ENCODE data around the gene LRRC36.
A peak's percentile ranks its signal among the peaks of the same experiment; 100 is the strongest.

Gene LRRC36

GRCh38 chr16:67291461-67291860, 35.2 kb upstream of the LRRC36 start:
- H3K27ac ChIP-seq, result no peak overlapping the region
- no peak for DNase-seq (ENCODE audit: low read depth, low spot score)

- DNase-seq (ENCODE audit: low read depth, low spot score), result no peak
- H3K27ac ChIP-seq, result no peak overlapping the region
Measured at GRCh38 chr16:67294171-67294757, 32.4 kb upstream of the LRRC36 start.

GRCh38 chr16:67294938-67295361, 31.7 kb upstream of the LRRC36 start:
- H3K27ac ChIP-seq, result no peak overlapping the region
- DNase-seq (ENCODE audit: low read depth, low spot score), result no peak

GRCh38 chr16:67296420-67296819, 30.2 kb upstream of the LRRC36 start:
- H3K27ac ChIP-seq, result no peak overlapping the region
- no peak for DNase-seq (ENCODE audit: low read depth, low spot score)

GRCh38 chr16:67298277-67298676, 28.3 kb upstream of the LRRC36 start:
- no peak overlapping the region for H3K27ac ChIP-seq

GRCh38 chr16:67299269-67299668, 27.3 kb upstream of the LRRC36 start:
- no peak overlapping the region for H3K27ac ChIP-seq
- DNase-seq (ENCODE audit: low read depth, low spot score), result no peak

More at GRCh38 chr16:67298277-67298676, 28.3 kb upstream of the LRRC36 start:
- no peak for DNase-seq (ENCODE audit: low read depth, low spot score)

- no peak for DNase-seq (ENCODE audit: low read depth, low spot score)
- H3K27ac ChIP-seq, result no peak overlapping the region
Measured at GRCh38 chr16:67301080-67301782, 25.4 kb upstream of the LRRC36 start.

GRCh38 chr16:67302076-67302475, 24.5 kb upstream of the LRRC36 start:
- H3K27ac ChIP-seq, result no peak overlapping the region
- no peak for DNase-seq (ENCODE audit: low read depth, low spot score)

GRCh38 chr16:67302970-67303369, 23.6 kb upstream of the LRRC36 start:
- H3K27ac ChIP-seq, result no peak overlapping the region
- no peak for DNase-seq (ENCODE audit: low read depth, low spot score)

- DNase-seq (ENCODE audit: low read depth, low spot score), result no peak
- H3K27ac ChIP-seq, result no peak overlapping the region
Measured at GRCh38 chr16:67304020-67304419, 22.6 kb upstream of the LRRC36 start.

- H3K27ac ChIP-seq, result no peak overlapping the region
- no peak for DNase-seq (ENCODE audit: low read depth, low spot score)
Measured at GRCh38 chr16:67305216-67306071, 21.2 kb upstream of the LRRC36 start.

- H3K27ac ChIP-seq, result no peak overlapping the region
- DNase-seq (ENCODE audit: low read depth, low spot score), result no peak
Measured at GRCh38 chr16:67310561-67310960, 16.1 kb upstream of the LRRC36 start.

- H3K27ac ChIP-seq, result peak overlapping the region; percentile 78
- DNase-seq (ENCODE audit: low read depth, low spot score), result peak; percentile 100
Measured at GRCh38 chr16:67311607-67312488, 14.8 kb upstream of the LRRC36 start.

- H3K27ac ChIP-seq, result peak overlapping the region; percentile 78
- DNase-seq (ENCODE audit: low read depth, low spot score), result no peak
Measured at GRCh38 chr16:67312719-67313118, 13.9 kb upstream of the LRRC36 start.

- no peak overlapping the region for H3K27ac ChIP-seq
- DNase-seq (ENCODE audit: low read depth, low spot score), result no peak
Measured at GRCh38 chr16:67317853-67318252, 8.8 kb upstream of the LRRC36 start.

GRCh38 chr16:67326115-67326471, 522 bp upstream of the LRRC36 start:
- DNase-seq (ENCODE audit: low read depth, low spot score), result no peak
- H3K27ac ChIP-seq, result no peak overlapping the region

- no peak overlapping the region for H3K27ac ChIP-seq
- DNase-seq (ENCODE audit: low read depth, low spot score), result no peak
Measured at GRCh38 chr16:67327743-67328142, 1.1 kb downstream of the LRRC36 start.

- peak overlapping the region; percentile 1 for H3K27ac ChIP-seq
- DNase-seq (ENCODE audit: low read depth, low spot score), result no peak
Measured at GRCh38 chr16:67329901-67330300, 3.3 kb downstream of the LRRC36 start.

- no peak for DNase-seq (ENCODE audit: low read depth, low spot score)
- H3K27ac ChIP-seq, result no peak overlapping the region
Measured at GRCh38 chr16:67333315-67333714, 6.7 kb downstream of the LRRC36 start.

GRCh38 chr16:67336116-67336515, 9.5 kb downstream of the LRRC36 start:
- no peak overlapping the region for H3K27ac ChIP-seq
- peak; percentile 14 for DNase-seq (ENCODE audit: low read depth, low spot score)

Data from epithelial cell of prostate (primary cell).